Upper lobe of left lung (tissue), 4 donors: ENCODE results near the gene XKRX.

ENCODE experiments used
- CTCF ChIP-seq, 6 experiments: fragments of 450-650 bp in 4 of 6; fragments of 200-600 bp in 2 of 6; sonication (generic) in 2 of 6; IDR thresholded peaks; one replicate each; pipeline ENCODE4 v1.5.1; 2016 to 2019; ENCODE audit warnings: antibody characterized with exemption in 6 of 6
- EP300 ChIP-seq, 4 donors: sonication (generic); formaldehyde crosslinking; IDR thresholded peaks; one replicate each; pipeline ENCODE4 v1.5.1; 2017; ENCODE audit warnings: antibody characterized with exemption in 4 of 4, control low read depth in 2 of 4
- POLR2AphosphoS5 ChIP-seq, 2 donors: sonication (generic); formaldehyde crosslinking; IDR thresholded peaks; one replicate each; pipeline ENCODE4 v1.5.1; 2017; ENCODE audit warnings: antibody characterized with exemption in 2 of 2

GRCh38 chrX:100946299-100946927 lies 17.7 kb upstream of the XKRX start:
- TF ChIP-seq CTCF (IDR thresholded peaks at IDR 0.05) (no peak), EP300 (IDR thresholded peaks at IDR 0.05) (no peak), POLR2AphosphoS5 (IDR thresholded peaks at IDR 0.05) (no peak)
